GM23248 (cell line): ENCODE measurements around the gene AIFM1. TPM values are rescaled to one million over a fixed set of nuclear protein-coding genes. Genes with fewer than 3 reads are reported as not detected.

Source experiments
- DNase-seq: peaks from one replicate; pipeline ENCODE4 v3.0.0-alpha.2; 2015
- H2AFZ ChIP-seq: fragments of 200-600 bp; sonication (generic); 2 replicates; pipeline ENCODE4 v1.6.1; 2016; ENCODE audit warnings: antibody characterized with exemption
- H3F3A ChIP-seq: fragments of 200-600 bp; sonication (generic); 2 replicates; pipeline ENCODE4 v1.6.1; 2016; ENCODE audit warnings: mild to moderate bottlenecking, antibody characterized with exemption, mixed run types; ENCODE audit not compliant: insufficient read depth
- H3K27ac ChIP-seq: fragments of 200-600 bp; sonication (generic); 2 replicates; pipeline ENCODE4 v1.5.1; 2016; ENCODE audit warnings: mild to moderate bottlenecking
- H3K27me3 ChIP-seq: fragments of 200-600 bp; sonication (generic); replicated peaks from 2 replicates; pipeline ENCODE4 v1.6.1; 2016; ENCODE audit warnings: mild to moderate bottlenecking; ENCODE audit not compliant: insufficient read depth
- H3K36me3 ChIP-seq: fragments of 200-600 bp; sonication (generic); 2 replicates; pipeline ENCODE4 v1.6.1; 2016; ENCODE audit warnings: low read depth, mild to moderate bottlenecking
- H3K4me1 ChIP-seq: fragments of 200-600 bp; sonication (generic); 2 replicates; pipeline ENCODE4 v1.6.1; 2016; ENCODE audit warnings: mild to moderate bottlenecking; ENCODE audit not compliant: insufficient read depth
- H3K4me2 ChIP-seq: fragments of 200-600 bp; sonication (generic); one replicate; pipeline ENCODE4 v1.6.1; 2016; ENCODE audit warnings: mild to moderate bottlenecking; ENCODE audit not compliant: unreplicated experiment
- H3K4me3 ChIP-seq: fragments of 200-600 bp; sonication (generic); 2 replicates; pipeline ENCODE4 v1.5.1; 2016; ENCODE audit warnings: mild to moderate bottlenecking
- H3K79me2 ChIP-seq: fragments of 200-600 bp; sonication (generic); 2 replicates; pipeline ENCODE4 v1.6.1; 2016; ENCODE audit warnings: mild to moderate bottlenecking; ENCODE audit not compliant: insufficient read depth
- H3K9ac ChIP-seq: fragments of 200-600 bp; sonication (generic); 2 replicates; pipeline ENCODE4 v1.6.1; 2016; ENCODE audit warnings: mild to moderate bottlenecking
- H3K9me2 ChIP-seq: fragments of 200-600 bp; sonication (generic); 2 replicates; pipeline ENCODE4 v1.6.1; 2016; ENCODE audit warnings: mixed run types, mild to moderate bottlenecking, moderate library complexity; ENCODE audit not compliant: insufficient read depth
- H3K9me3 ChIP-seq: fragments of 200-600 bp; sonication (generic); one replicate; pipeline ENCODE4 v1.6.1; 2017; ENCODE audit warnings: low read depth
- H4K20me1 ChIP-seq: fragments of 200-600 bp; sonication (generic); 2 replicates; pipeline ENCODE4 v1.6.0; 2016; ENCODE audit not compliant: insufficient read depth
- EZH2 ChIP-seq: fragments of 200-600 bp; sonication (generic); IDR thresholded peaks from 2 replicates; pipeline ENCODE4 v1.6.1; 2018; ENCODE audit warnings: antibody characterized with exemption, mild to moderate bottlenecking; ENCODE audit not compliant: insufficient read depth, poor library complexity, severe bottlenecking
- EZH2phosphoT487 ChIP-seq: fragments of 200-600 bp; sonication (generic); IDR thresholded peaks from 2 replicates; pipeline ENCODE4 v1.6.1; 2018; ENCODE audit warnings: antibody characterized with exemption, moderate library complexity, mild to moderate bottlenecking, low read depth; ENCODE audit not compliant: insufficient read depth
- WGBS, 2 experiments: methylation state at CpG; one replicate each; pipeline ENCODE4 v1.1.6; 2015 to 2017; ENCODE audit warnings: low lambda C conversion rate in 2 of 2, low coverage in 1 of 2; ENCODE audit errors: missing lambda C conversion rate in 2 of 2; 5-methylcytosine and 5-hydroxymethylcytosine counted together
- in situ Hi-C: fragments of 300-500 bp; cut with MboI; formaldehyde crosslinking; loops from 2 replicates; pipeline ENCODE4 v1.15.0; 2020
- polyA plus RNA-seq: library from polyadenylated mRNA; unstranded; fragments of >200 nt; fragmentation: Nextera tagmentation; extraction: Ambion mirVana; gene quantifications from 2 replicates; pipeline ENCODE4 v1.2.1, GENCODE V29; 2016
- total RNA-seq: library from RNA; depleted of rRNA; stranded (reverse); fragments of >200 nt; shearing (Covaris generic); gene quantifications from 2 replicates; pipeline ENCODE4 v1.2.3, GENCODE V29; 2014

AIFM1 gene
- total and polyA plus RNA-seq, 2 experiments from 2014 or later, result 14.6 to 22.5 TPM

DNA sequence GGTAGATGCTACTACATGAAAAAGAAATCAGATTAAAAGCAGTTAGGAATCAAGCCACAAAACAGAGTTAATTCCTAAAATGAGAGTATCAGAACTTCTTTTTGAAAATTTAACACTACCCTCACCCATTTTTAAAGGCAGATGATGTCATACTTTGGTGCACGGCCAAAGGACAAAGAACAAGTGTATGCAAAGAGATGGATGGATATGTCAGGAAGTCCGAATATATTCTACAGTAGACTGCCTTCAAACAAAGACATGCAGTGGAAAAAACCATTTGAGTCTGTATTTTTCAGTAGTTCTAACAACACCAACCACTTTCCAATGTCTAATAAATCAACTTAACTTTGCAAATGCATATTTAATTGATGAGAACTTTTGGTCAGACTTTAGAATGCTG is 2.2 kb downstream of the AIFM1 start:
- H4K20me1 ChIP-seq, result no peaks in the 10 kb centered on the region
- TF ChIP-seq EZH2phosphoT487 (no peak), EZH2 (no peak)
- in situ Hi-C loops, result no loop called here
- H3K4me2 ChIP-seq, result no peak overlapping the region
- no peaks in the 10 kb centered on the region for H3K9me3 ChIP-seq
- no peak overlapping the region for H2AFZ ChIP-seq
- no peak for DNase-seq
- no peaks in the 10 kb centered on the region for H3K9me2 ChIP-seq
- H3K79me2 ChIP-seq, result peaks cover 61% of the 10 kb centered on the region
- 0 out of 2 replicates have a peak, but pooled peaks cover 4% of the 10 kb centered on the region for H3F3A ChIP-seq
- H3K4me3 ChIP-seq, result no peak overlapping the region
- H3K36me3 ChIP-seq, result no peaks in the 10 kb centered on the region
- H3K27me3 ChIP-seq, result no peaks in the 10 kb centered on the region
- H3K4me1 ChIP-seq, result peaks cover 6% of the 10 kb centered on the region
- H3K27ac ChIP-seq, result no peak overlapping the region
- no peak overlapping the region for H3K9ac ChIP-seq
- 48 to 59% methylated on average over 2 of the region's 2 CpGs for WGBS, 2 experiments

DNA sequence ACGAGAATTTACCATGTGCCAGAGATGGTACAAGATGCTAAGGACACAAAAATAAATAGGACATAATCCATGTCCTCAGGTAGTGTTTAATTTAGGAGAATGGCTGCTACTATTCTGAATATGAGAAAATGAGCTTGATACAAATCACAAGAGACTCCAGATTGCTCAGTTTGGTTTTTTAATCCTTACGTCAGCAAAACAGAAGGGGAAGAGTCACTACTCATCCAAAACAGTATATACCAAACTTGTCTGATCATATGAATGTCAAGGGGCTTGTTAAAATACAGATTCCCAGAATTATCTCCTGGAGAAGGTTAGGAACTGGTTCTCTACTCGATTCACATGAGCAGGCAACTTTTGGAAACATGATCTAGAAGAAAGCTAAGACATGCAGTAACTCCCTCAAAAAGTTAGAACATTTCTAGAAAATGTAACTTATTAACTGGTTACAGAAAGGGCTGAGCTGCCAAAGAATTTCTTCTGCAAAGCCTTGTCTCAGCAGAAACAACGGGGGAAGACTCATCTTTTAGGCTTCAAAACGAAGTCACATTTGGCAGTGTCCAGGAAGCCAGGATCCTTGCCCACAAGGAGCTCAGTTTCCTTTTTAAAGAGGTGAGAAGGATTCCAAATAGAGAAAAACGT is 3.4 kb downstream of the AIFM1 start:
- in situ Hi-C loops, result no loop called here

DNA sequence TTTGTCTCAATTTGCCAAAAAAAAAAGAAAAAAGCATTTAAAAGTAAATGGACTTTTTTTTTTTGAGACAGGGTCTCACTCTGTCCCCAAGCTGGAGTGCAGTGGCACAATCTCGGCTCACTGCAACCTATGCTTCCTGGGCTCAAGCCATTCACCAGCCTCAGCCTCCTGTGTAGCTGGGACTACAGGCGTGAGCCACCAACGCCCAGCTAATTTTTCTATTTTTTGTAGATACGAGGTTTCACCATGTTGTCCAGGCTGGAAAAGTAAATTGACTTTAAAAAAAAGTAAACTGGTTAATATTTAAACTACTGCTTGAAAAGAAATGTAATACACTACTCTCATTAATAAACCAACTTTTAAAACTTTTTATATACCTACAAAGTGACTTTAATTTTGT is 5.9 kb downstream of the AIFM1 start:
- H3K4me1 ChIP-seq, result peaks cover 5% of the 10 kb centered on the region
- H3K79me2 ChIP-seq, result peaks cover 58% of the 10 kb centered on the region
- no peak for DNase-seq
- no peak overlapping the region for H3K9ac ChIP-seq
- in situ Hi-C loops, result no loop called here
- no peak overlapping the region for H3K4me2 ChIP-seq
- 93 to 100% methylated on average over 4 of the region's 4 CpGs for WGBS, 2 experiments
- no peaks in the 10 kb centered on the region for H3K9me2 ChIP-seq
- no peaks in the 10 kb centered on the region for H3K36me3 ChIP-seq
- H3K27me3 ChIP-seq, result no peaks in the 10 kb centered on the region
- H3K27ac ChIP-seq, result no peak overlapping the region
- TF ChIP-seq EZH2phosphoT487 (no peak), EZH2 (no peak)
- H4K20me1 ChIP-seq, result no peaks in the 10 kb centered on the region
- no peak overlapping the region for H2AFZ ChIP-seq
- H3F3A ChIP-seq, result 0 out of 2 replicates have a peak, but pooled peaks cover 1% of the 10 kb centered on the region
- no peak overlapping the region for H3K4me3 ChIP-seq
- H3K9me3 ChIP-seq, result no peaks in the 10 kb centered on the region

More for the DNA sequence above, 3.4 kb downstream of the AIFM1 start:
- Histone ChIP-seq H3K27ac (no peak overlapping the region), H2AFZ (no peak overlapping the region), H3K27me3 (no peaks in the 10 kb centered on the region), H3K9me3 (no peaks in the 10 kb centered on the region), H3K9me2 (no peaks in the 10 kb centered on the region), H3K9ac (no peak overlapping the region), H3K36me3 (no peaks in the 10 kb centered on the region), H4K20me1 (no peaks in the 10 kb centered on the region), H3K4me3 (no peak overlapping the region), H3K4me1 (peaks cover 6% of the 10 kb centered on the region), H3K79me2 (peaks cover 61% of the 10 kb centered on the region), H3K4me2 (no peak overlapping the region), H3F3A (0 out of 2 replicates have a peak, but pooled peaks cover 4% of the 10 kb centered on the region)
- no peak for DNase-seq
- WGBS, 2 experiments, result 31 to 33% methylated on average over 6 of the region's 6 CpGs
- TF ChIP-seq EZH2phosphoT487 (no peak), EZH2 (no peak)

DNA sequence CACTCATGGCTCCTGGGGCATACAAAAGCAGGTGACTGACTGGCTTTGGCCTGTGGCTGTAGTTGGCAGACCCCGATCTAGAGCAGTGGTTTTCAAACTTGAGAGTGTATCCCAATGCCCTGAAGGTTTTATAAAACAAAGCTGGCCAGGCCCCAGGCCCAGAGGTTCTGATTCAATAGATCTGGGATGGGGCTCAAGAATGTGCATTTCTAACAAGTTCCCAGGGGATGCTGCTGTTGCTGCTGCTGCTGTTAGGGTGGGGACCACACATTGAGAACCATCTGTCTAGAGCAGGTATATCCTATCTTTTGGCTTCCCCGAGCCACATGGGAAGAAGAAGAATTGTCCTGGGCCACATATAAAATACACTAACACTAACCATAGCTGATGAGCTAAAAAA is 7.3 kb downstream of the AIFM1 start:
- Histone ChIP-seq H4K20me1 (no peaks in the 10 kb centered on the region), H3K4me3 (no peak overlapping the region), H2AFZ (no peak overlapping the region), H3F3A (no peaks in the 10 kb centered on the region), H3K36me3 (no peaks in the 10 kb centered on the region), H3K9me2 (no peaks in the 10 kb centered on the region), H3K9me3 (no peaks in the 10 kb centered on the region), H3K4me2 (no peak overlapping the region), H3K9ac (no peak overlapping the region), H3K27ac (no peak overlapping the region), H3K4me1 (no peaks in the 10 kb centered on the region), H3K79me2 (peaks cover 43% of the 10 kb centered on the region), H3K27me3 (no peaks in the 10 kb centered on the region)
- TF ChIP-seq EZH2 (no peak), EZH2phosphoT487 (no peak)
- WGBS, 2 experiments, result 100% methylated on average over 1 to 2 of the region's 2 CpGs
- no peak for DNase-seq
- in situ Hi-C loops, result no loop called here

DNA sequence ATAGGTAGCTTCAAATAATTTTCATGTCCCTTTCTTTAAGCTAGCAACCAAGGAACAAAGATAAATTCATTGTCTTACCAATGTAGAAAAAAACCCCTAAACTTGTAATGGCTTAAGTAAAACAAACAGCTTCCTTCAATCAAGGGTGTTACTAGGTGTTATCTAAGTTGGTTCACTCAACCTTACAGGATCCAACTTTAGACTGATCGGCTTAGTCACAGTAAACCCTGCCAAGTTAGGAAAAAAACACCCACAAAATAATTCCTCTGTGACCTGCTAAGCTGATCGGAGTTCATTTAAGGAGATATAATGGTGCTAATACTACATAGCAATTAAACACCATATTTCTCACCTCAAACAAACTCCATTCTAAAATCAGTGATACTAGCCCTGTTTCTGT is 10.1 kb downstream of the AIFM1 start:
- TF ChIP-seq EZH2phosphoT487, result no peak
- no peak overlapping the region for H3K27ac ChIP-seq
- WGBS, 2 experiments, result 88 to 95% methylated on average over 2 of the region's 2 CpGs
- no peak overlapping the region for H2AFZ ChIP-seq
- H3K27me3 ChIP-seq, result no peaks in the 10 kb centered on the region
- no peak overlapping the region for H3K4me2 ChIP-seq
- H4K20me1 ChIP-seq, result no peaks in the 10 kb centered on the region
- H3K79me2 ChIP-seq, result peaks cover 20% of the 10 kb centered on the region
- no peaks in the 10 kb centered on the region for H3K4me1 ChIP-seq
- H3K9me3 ChIP-seq, result no peaks in the 10 kb centered on the region
- no peak overlapping the region for H3K9ac ChIP-seq
- no peaks in the 10 kb centered on the region for H3K36me3 ChIP-seq
- no peak for DNase-seq
- in situ Hi-C loops, result no loop called here
- no peaks in the 10 kb centered on the region for H3K9me2 ChIP-seq
- no peaks in the 10 kb centered on the region for H3F3A ChIP-seq
- no peak overlapping the region for H3K4me3 ChIP-seq
